ENCODE measurements around the gene PRKD1.

- TF ChIP-seq CTCF (IDR thresholded peaks at IDR 0.05) (no peak), EZH2 (IDR thresholded peaks at IDR 0.05; ENCODE audit: borderline replicate concordance, insufficient read depth, low read depth, low read length, poor library complexity, severe bottlenecking) (no peak)
These were observed 217.6 kb downstream of the PRKD1 start for GRCh38 chr14:29710015-29710414.
